Measurements from ENCODE around the gene NHERF1. TPM values are rescaled to one million over a fixed set of nuclear protein-coding genes. Genes with fewer than 3 reads are reported as not detected.

NHERF1 gene
- total and polyA plus RNA-seq, 2 donors (not counting 1 experiment from before 2014, with no cell fraction given): 56.2 to 81.8 TPM

DNA sequence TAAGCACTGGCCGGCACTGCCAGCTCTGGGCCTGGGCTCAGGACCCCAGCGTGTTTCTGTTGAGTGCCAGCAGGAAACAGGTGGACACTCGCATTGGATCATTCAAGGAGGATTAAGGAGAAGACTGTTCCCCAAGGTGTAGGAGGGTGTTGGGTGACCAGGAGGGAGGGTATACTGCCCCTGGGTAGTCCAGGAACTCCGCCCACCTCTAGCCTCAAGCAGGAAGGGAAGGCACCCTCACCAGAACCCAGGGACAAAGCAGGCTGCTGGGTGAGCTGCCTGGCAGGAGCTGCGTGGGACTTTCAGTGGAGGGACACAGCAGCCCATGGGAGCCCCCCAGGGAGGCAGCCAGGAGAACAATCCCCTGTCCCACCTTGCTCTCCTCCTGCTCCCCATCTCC is 19.1 kb upstream of the NHERF1 start:
- CTCF ChIA-PET: interaction anchor here (0.9 kb wide), 2 partner anchors 62 to 72 kb away, joined by 3 to 5 read pairs; no protein-coding TSS in a partner anchor
- POLR2A ChIA-PET: no interaction called here
- 100% methylated on average over 4 of the region's 5 CpGs for WGBS (ENCODE audit: insufficient coverage)

GRCh38 chr17:74729866-74730265 is 18.6 kb upstream of the NHERF1 start:
- no peaks in the 10 kb centered on the region for H3K36me3 ChIP-seq (replicated peaks in 1 of 2; ENCODE audit: control extremely low read depth in 1 of 2, control insufficient read depth in 1 of 2, extremely low read depth in 1 of 2, insufficient read depth in 2 of 2, low read length in 1 of 2)
- H3K79me2 ChIP-seq (ENCODE audit: control insufficient read depth, insufficient read depth, low read length): no peaks in the 10 kb centered on the region
- no peak overlapping the region for H3K27ac Mint-ChIP-seq
- DNase-seq: no peak
- POLR2A ChIA-PET: no interaction called here
- no peaks in the 10 kb centered on the region for H3K9me3 Mint-ChIP-seq (ENCODE audit: insufficient read depth)
- WGBS (ENCODE audit: insufficient coverage): 98% methylated on average over 12 of the region's 15 CpGs
- intact Hi-C loops (cut with micrococcal nuclease): no loop called here
- H3K9ac ChIP-seq (ENCODE audit: low read length): no peak overlapping the region
- H4K20me1 ChIP-seq (ENCODE audit: control insufficient read depth, insufficient read depth, low read length, poor library complexity, severe bottlenecking): no peaks in the 10 kb centered on the region
- no peaks in the 10 kb centered on the region for H3K27me3 Mint-ChIP-seq
- peaks cover 17% of the 10 kb centered on the region for H3K4me1 Mint-ChIP-seq
- no peak overlapping the region for H3K27ac ChIP-seq (ENCODE audit: low read length in 2 of 2)
- no peak overlapping the region for H3K4me3 ChIP-seq (ENCODE audit: control extremely low read depth in 1 of 5, extremely low read depth in 1 of 5, insufficient read depth in 1 of 5, low read depth in 2 of 5, low read length in 4 of 5)
- peaks cover 0 to 10% (median 0%) of the 10 kb centered on the region in 4 experiments for H3K27me3 ChIP-seq (replicated peaks in 1 of 4; ENCODE audit: control extremely low read depth in 1 of 4, control insufficient read depth in 3 of 4, insufficient read depth in 4 of 4, low read length in 3 of 4)
- ATAC-seq (ENCODE audit: low read depth): no peak
- no peak overlapping the region for H2AFZ ChIP-seq (ENCODE audit: insufficient read depth, low read depth, low read length, poor library complexity, severe bottlenecking)
- no peaks in the 10 kb centered on the region for H3K9me3 ChIP-seq (ENCODE audit: control extremely low read depth in 1 of 3, control insufficient read depth in 2 of 3, insufficient read depth in 1 of 3, low read length in 2 of 3)
- CTCF ChIA-PET: interaction anchor here (0.9 kb wide), 2 partner anchors 62 to 72 kb away, joined by 3 to 5 read pairs; no protein-coding TSS in a partner anchor
- H3K4me1 ChIP-seq (ENCODE audit: control insufficient read depth in 2 of 2, insufficient read depth in 2 of 2, low read length in 2 of 2): peaks cover 13 to 36% of the 10 kb centered on the region in 2 donors
- TF ChIP-seq, protein P1, sequence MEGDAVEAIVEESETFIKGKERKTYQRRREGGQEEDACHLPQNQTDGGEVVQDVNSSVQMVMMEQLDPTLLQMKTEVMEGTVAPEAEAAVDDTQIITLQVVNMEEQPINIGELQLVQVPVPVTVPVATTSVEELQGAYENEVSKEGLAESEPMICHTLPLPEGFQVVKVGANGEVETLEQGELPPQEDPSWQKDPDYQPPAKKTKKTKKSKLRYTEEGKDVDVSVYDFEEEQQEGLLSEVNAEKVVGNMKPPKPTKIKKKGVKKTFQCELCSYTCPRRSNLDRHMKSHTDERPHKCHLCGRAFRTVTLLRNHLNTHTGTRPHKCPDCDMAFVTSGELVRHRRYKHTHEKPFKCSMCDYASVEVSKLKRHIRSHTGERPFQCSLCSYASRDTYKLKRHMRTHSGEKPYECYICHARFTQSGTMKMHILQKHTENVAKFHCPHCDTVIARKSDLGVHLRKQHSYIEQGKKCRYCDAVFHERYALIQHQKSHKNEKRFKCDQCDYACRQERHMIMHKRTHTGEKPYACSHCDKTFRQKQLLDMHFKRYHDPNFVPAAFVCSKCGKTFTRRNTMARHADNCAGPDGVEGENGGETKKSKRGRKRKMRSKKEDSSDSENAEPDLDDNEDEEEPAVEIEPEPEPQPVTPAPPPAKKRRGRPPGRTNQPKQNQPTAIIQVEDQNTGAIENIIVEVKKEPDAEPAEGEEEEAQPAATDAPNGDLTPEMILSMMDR (IDR thresholded peaks at IDR 0.05): no peak
- TF ChIP-seq EZH2 (IDR thresholded peaks at IDR 0.05; ENCODE audit: borderline replicate concordance, insufficient read depth, low read depth, low read length, poor library complexity, severe bottlenecking): no peak
- H3K4me3 Mint-ChIP-seq: no peak overlapping the region
- H3K4me2 ChIP-seq (replicated peaks; ENCODE audit: low read depth, low read length, poor library complexity, severe bottlenecking): peak overlapping the region; percentile 44

More for the DNA sequence above, 19.1 kb upstream of the NHERF1 start:
- H3K4me1 ChIP-seq (ENCODE audit: control insufficient read depth in 2 of 2, insufficient read depth in 2 of 2, low read length in 2 of 2): peaks cover 13 to 36% of the 10 kb centered on the region in 2 donors
- H3K27ac ChIP-seq (ENCODE audit: low read length in 2 of 2): no peak overlapping the region
- intact Hi-C loops (cut with micrococcal nuclease): no loop called here
- ATAC-seq (ENCODE audit: low read depth) (no peak), DNase-seq (no peak)
- no peak overlapping the region for H3K9ac ChIP-seq (ENCODE audit: low read length)
- Mint-ChIP-seq H3K9me3 (ENCODE audit: insufficient read depth) (no peaks in the 10 kb centered on the region), H3K4me1 (peaks cover 17% of the 10 kb centered on the region), H3K27me3 (no peaks in the 10 kb centered on the region), H3K4me3 (no peak overlapping the region), H3K27ac (no peak overlapping the region)
- H3K27me3 ChIP-seq (replicated peaks in 1 of 4; ENCODE audit: control extremely low read depth in 1 of 4, control insufficient read depth in 3 of 4, insufficient read depth in 4 of 4, low read length in 3 of 4): peaks cover 0 to 10% (median 0%) of the 10 kb centered on the region in 4 experiments
- no peak overlapping the region for H2AFZ ChIP-seq (ENCODE audit: insufficient read depth, low read depth, low read length, poor library complexity, severe bottlenecking)
- no peaks in the 10 kb centered on the region for H3K79me2 ChIP-seq (ENCODE audit: control insufficient read depth, insufficient read depth, low read length)
- no peak overlapping the region for H3K4me2 ChIP-seq (replicated peaks; ENCODE audit: low read depth, low read length, poor library complexity, severe bottlenecking)
- H3K9me3 ChIP-seq (ENCODE audit: control extremely low read depth in 1 of 3, control insufficient read depth in 2 of 3, insufficient read depth in 1 of 3, low read length in 2 of 3): no peaks in the 10 kb centered on the region
- no peaks in the 10 kb centered on the region for H3K36me3 ChIP-seq (replicated peaks in 1 of 2; ENCODE audit: control extremely low read depth in 1 of 2, control insufficient read depth in 1 of 2, extremely low read depth in 1 of 2, insufficient read depth in 2 of 2, low read length in 1 of 2)
- no peak for TF ChIP-seq EZH2 (IDR thresholded peaks at IDR 0.05; ENCODE audit: borderline replicate concordance, insufficient read depth, low read depth, low read length, poor library complexity, severe bottlenecking)
- TF ChIP-seq, protein P1 (IDR thresholded peaks at IDR 0.05): no peak
- H4K20me1 ChIP-seq (ENCODE audit: control insufficient read depth, insufficient read depth, low read length, poor library complexity, severe bottlenecking): no peaks in the 10 kb centered on the region
- H3K4me3 ChIP-seq (ENCODE audit: control extremely low read depth in 1 of 5, extremely low read depth in 1 of 5, insufficient read depth in 1 of 5, low read depth in 2 of 5, low read length in 4 of 5): no peak overlapping the region
